K562 (cell line): ENCODE measurements around the gene GNAL. TPM values are rescaled to one million over a fixed set of nuclear protein-coding genes. Genes with fewer than 3 reads are reported as not detected.
A peak's percentile ranks its signal among the peaks of the same experiment; 100 is the strongest.

ENCODE experiments used
- BDP1 ChIP-seq: IDR thresholded peaks from 3 replicates; pipeline ENCODE4 v1.6.1; 2011; ENCODE audit not compliant: insufficient read length, insufficient read depth
- BMI1 ChIP-seq: fragments of 150-350 bp; IDR thresholded peaks from 2 replicates; pipeline ENCODE4 v1.6.1; 2014; ENCODE audit warnings: low read length
- CREM ChIP-seq: IDR thresholded peaks from 2 replicates; pipeline ENCODE4 v1.6.1; 2014; ENCODE audit warnings: antibody characterized with exemption, low read depth
- DIDO1 ChIP-seq: fragments of 450-650 bp; IDR thresholded peaks from 2 replicates; pipeline ENCODE4 v1.6.1; 2016; ENCODE audit warnings: low read depth, missing biosample characterization, missing genetic modification characterization
- ELF1 ChIP-seq: fragments of 200-800 bp; sonication (Bioruptor generic); IDR thresholded peaks from 2 replicates; pipeline ENCODE4 v1.6.1; 2016; ENCODE audit warnings: missing genetic modification characterization, missing compliant biosample characterization
- FOS ChIP-seq: IDR thresholded peaks from 3 replicates; pipeline ENCODE4 v1.6.1; 2011; ENCODE audit not compliant: insufficient read length; ENCODE audit errors: extremely low read depth
- GABPA ChIP-seq: fragments of 200-800 bp; sonication (Bioruptor generic); conservative IDR thresholded peaks from 2 replicates; pipeline ENCODE4 v1.6.1; 2016; ENCODE audit warnings: low read depth, missing genetic modification characterization, missing compliant biosample characterization
- GMEB1 ChIP-seq: fragments of 250-450 bp; sonication (Bioruptor Pico); IDR thresholded peaks from 2 replicates; pipeline ENCODE4 v1.4.0; 2020; ENCODE audit warnings: mild to moderate bottlenecking
- IRF2 ChIP-seq: sonication (generic); formaldehyde crosslinking; IDR thresholded peaks from 2 replicates; pipeline ENCODE4 v1.8.1; 2022; ENCODE audit warnings: mild to moderate bottlenecking, missing genetic modification reagents
- MEF2A ChIP-seq: IDR thresholded peaks from 2 replicates; pipeline ENCODE4 v1.6.1; 2011; ENCODE audit warnings: low read depth, mild to moderate bottlenecking, low read length, moderate library complexity; ENCODE audit not compliant: control insufficient read depth
- MTA3 ChIP-seq: fragments of 450-650 bp; formaldehyde crosslinking; IDR thresholded peaks from 2 replicates; pipeline ENCODE4 v1.6.1; 2017; ENCODE audit warnings: mild to moderate bottlenecking, borderline replicate concordance
- NFATC3 ChIP-seq: fragments of 450-650 bp; IDR thresholded peaks from 2 replicates; pipeline ENCODE4 v1.6.1; 2017; ENCODE audit warnings: mild to moderate bottlenecking
- RERE ChIP-seq: sonication (generic); formaldehyde crosslinking; IDR thresholded peaks from 2 replicates; pipeline ENCODE4 v1.8.0; 2023; ENCODE audit warnings: missing genetic modification reagents, mild to moderate bottlenecking, borderline replicate concordance
- SETDB1 ChIP-seq: IDR thresholded peaks from one replicate; pipeline ENCODE4 v1.6.1; 2012; ENCODE audit warnings: low read length, control low read depth, inconsistent platforms
- SMARCE1 ChIP-seq: fragments of 450-650 bp; IDR thresholded peaks from 2 replicates; pipeline ENCODE4 v1.7.1; 2016; ENCODE audit warnings: mild to moderate bottlenecking
- TAL1 ChIP-seq: fragments of 450-650 bp; IDR thresholded peaks from 2 replicates; pipeline ENCODE4 v1.6.1; 2016; ENCODE audit warnings: mild to moderate bottlenecking
- THRB ChIP-seq: fragments of 450-650 bp; formaldehyde crosslinking; conservative IDR thresholded peaks from 2 replicates; pipeline ENCODE4 v1.4.0; 2022; ENCODE audit warnings: mild to moderate bottlenecking, missing genetic modification characterization
- U2AF1 ChIP-seq: fragments of 200-400 bp; formaldehyde crosslinking; optimal IDR thresholded peaks from 2 replicates; pipeline ENCODE3; 2017; ENCODE audit warnings: mild to moderate bottlenecking, low read depth, low read length, moderate library complexity
- ZNF133 ChIP-seq: fragments of 250-450 bp; sonication (Bioruptor Pico); IDR thresholded peaks from 2 replicates; pipeline ENCODE4 v1.4.0; 2020; ENCODE audit warnings: mild to moderate bottlenecking
- ZNF232 ChIP-seq: sonication (generic); formaldehyde crosslinking; IDR thresholded peaks from 2 replicates; pipeline ENCODE4 v1.8.0; 2022; ENCODE audit warnings: mild to moderate bottlenecking, missing genetic modification reagents
- ZNF282 ChIP-seq: sonication (generic); formaldehyde crosslinking; IDR thresholded peaks from 2 replicates; pipeline ENCODE4 v1.8.1; 2023; ENCODE audit warnings: missing genetic modification reagents
- ZNF431 ChIP-seq: sonication (generic); formaldehyde crosslinking; IDR thresholded peaks from 2 replicates; pipeline ENCODE4 v1.8.0; 2022; ENCODE audit warnings: mild to moderate bottlenecking, missing genetic modification reagents
- ZNF696 ChIP-seq: fragments of 250-450 bp; sonication (Bioruptor Pico); conservative IDR thresholded peaks from 2 replicates; pipeline ENCODE4 v1.4.0; 2020; ENCODE audit warnings: mild to moderate bottlenecking, moderate library complexity
- ZNF699 ChIP-seq: fragments of 250-450 bp; sonication (Bioruptor Pico); IDR thresholded peaks from 2 replicates; pipeline ENCODE4 v1.8.0; 2021; ENCODE audit warnings: mild to moderate bottlenecking, moderate library complexity; ENCODE audit not compliant: insufficient replicate concordance
- polyA plus RNA-seq, 8 experiments: library from polyadenylated mRNA; depleted of rRNA in 4 of 8; stranded (reverse) in 5 of 8; unstranded in 3 of 8; fragments of >200 nt; fragmentation: Nextera tagmentation in 2 of 8; fragmentation: Illumina TruSeq in 1 of 8; extraction: Ambion mirVana in 2 of 8; extraction: Trizol in 1 of 8; gene quantifications; 2 replicates each; pipeline versions ENCODE4 v1.2.1 to v1.2.3, GENCODE V29; 2011 to 2014; ENCODE audit warnings: inconsistent platforms in 1 of 8, missing spikeins in 1 of 8
- total RNA-seq, 7 experiments: library from RNA; depleted of rRNA in 6 of 7; stranded (reverse); fragments of >200 nt in 6 of 7; fragmentation: Illumina TruSeq in 2 of 7; extraction: Trizol in 2 of 7; gene quantifications; 2 replicates each; pipeline versions ENCODE4 v1.2.1 to v1.2.3, GENCODE V29; 2011 to 2021; ENCODE audit warnings: low replicate concordance in 1 of 7

GNAL gene
- total and polyA plus RNA-seq, 9 of the 15 experiments (the other 6 are each of a cell fraction or from before 2014, with no cell fraction given): under 0.01 to 0.10 (median 0.01) TPM; not detected in 5

GRCh38 chr18:11859903-11860407, 170.9 kb downstream of the GNAL start (continued):
- no peak for TF ChIP-seq SETDB1
- TF ChIP-seq GABPA (tag): no peak
- no peak for TF ChIP-seq U2AF1
- no peak for TF ChIP-seq NFATC3
- no peak for TF ChIP-seq ZNF431 (CRISPR knock-in tag)
- no peak for TF ChIP-seq MTA3
- peak; percentile 36 for TF ChIP-seq FOS
- no peak for TF ChIP-seq ZNF282
- TF ChIP-seq ZNF699: no peak
- no peak for TF ChIP-seq ELF1 (tag)
- no peak for TF ChIP-seq RERE (CRISPR knock-in tag)
- TF ChIP-seq ZNF133: no peak
- no peak for TF ChIP-seq IRF2
- TF ChIP-seq GMEB1: no peak
- no peak for TF ChIP-seq THRB
- no peak for TF ChIP-seq ZNF232 (CRISPR knock-in tag)
- TF ChIP-seq CREM: peak; percentile 77
- no peak for TF ChIP-seq BMI1
- no peak for TF ChIP-seq TAL1
- no peak for TF ChIP-seq ZNF696 (CRISPR knock-in tag)
- peak; percentile 63; the same call in 1 of the 2 replicates for TF ChIP-seq SMARCE1
- no peak for TF ChIP-seq DIDO1
- TF ChIP-seq MEF2A: no peak
- no peak for TF ChIP-seq BDP1
